GM12873 (cell line): ENCODE data around the gene ANK3.

ENCODE experiments used
- TF ChIP-seq, protein P1 (sequence below): IDR thresholded peaks from 2 replicates; pipeline ENCODE4 v1.5.1; 2012; ENCODE audit warnings: low read depth, mild to moderate bottlenecking, moderate library complexity, low read length, control low read depth; ENCODE audit not compliant: insufficient read depth; ENCODE audit errors: missing control alignments

ANK3 gene

GRCh38 chr10:60048091-60048501 is 341.6 kb downstream of the ANK3 start:
- TF ChIP-seq, protein P1, sequence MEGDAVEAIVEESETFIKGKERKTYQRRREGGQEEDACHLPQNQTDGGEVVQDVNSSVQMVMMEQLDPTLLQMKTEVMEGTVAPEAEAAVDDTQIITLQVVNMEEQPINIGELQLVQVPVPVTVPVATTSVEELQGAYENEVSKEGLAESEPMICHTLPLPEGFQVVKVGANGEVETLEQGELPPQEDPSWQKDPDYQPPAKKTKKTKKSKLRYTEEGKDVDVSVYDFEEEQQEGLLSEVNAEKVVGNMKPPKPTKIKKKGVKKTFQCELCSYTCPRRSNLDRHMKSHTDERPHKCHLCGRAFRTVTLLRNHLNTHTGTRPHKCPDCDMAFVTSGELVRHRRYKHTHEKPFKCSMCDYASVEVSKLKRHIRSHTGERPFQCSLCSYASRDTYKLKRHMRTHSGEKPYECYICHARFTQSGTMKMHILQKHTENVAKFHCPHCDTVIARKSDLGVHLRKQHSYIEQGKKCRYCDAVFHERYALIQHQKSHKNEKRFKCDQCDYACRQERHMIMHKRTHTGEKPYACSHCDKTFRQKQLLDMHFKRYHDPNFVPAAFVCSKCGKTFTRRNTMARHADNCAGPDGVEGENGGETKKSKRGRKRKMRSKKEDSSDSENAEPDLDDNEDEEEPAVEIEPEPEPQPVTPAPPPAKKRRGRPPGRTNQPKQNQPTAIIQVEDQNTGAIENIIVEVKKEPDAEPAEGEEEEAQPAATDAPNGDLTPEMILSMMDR = no peak

- TF ChIP-seq, protein P1 = no peak
Observed at GRCh38 chr10:60045571-60045970, 344.1 kb downstream of the ANK3 start.

- TF ChIP-seq, protein P1 = no peak
Observed at GRCh38 chr10:60044971-60045370, 344.7 kb downstream of the ANK3 start.

DNA sequence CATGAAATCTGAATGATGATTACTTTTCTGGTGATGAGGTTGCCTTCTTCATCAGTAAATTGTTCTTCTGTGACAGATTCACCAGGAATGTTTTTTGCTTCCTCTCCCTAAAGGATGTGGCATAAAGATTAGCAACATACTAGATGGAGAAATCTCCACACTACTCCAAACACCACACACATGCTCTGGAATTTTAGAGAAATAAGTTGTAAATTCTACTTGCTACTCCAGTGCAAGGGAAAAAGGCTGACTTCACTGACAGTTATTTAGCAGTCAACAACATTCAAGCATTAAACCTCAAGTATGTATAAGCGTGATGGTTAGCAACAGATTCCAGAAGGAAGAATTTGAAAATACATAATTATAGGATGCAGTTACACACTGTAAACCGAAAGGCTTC is 345.4 kb downstream of the ANK3 start:
- TF ChIP-seq, protein P1 = no peak

- TF ChIP-seq, protein P1 = no peak
Observed at GRCh38 chr10:60043561-60044241, 346.0 kb downstream of the ANK3 start.

GRCh38 chr10:60042914-60043313 is 346.8 kb downstream of the ANK3 start:
- TF ChIP-seq, protein P1 = no peak

DNA sequence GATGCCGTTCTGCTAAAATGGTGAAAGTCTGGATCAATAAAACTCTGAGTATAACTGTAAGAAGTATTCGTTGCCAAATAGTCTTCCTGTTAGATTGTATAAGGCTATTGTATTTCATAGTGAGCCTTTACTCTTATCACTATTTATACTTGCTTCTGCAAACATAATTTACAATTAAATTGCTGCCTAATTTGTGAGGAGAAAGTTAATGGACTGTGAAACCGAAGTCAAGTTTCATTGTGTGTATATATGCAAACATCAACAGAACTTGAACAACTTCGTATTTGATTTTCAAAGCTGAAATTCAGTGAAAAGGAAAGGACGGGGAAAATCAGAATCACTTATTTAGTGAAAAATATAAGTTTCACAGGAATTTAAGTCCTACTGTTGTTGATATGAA is 347.4 kb downstream of the ANK3 start:
- TF ChIP-seq, protein P1 = no peak
